ENCODE results near the gene HLA-DMA.

HLA-DMA gene

GRCh38 chr6:32968867-32969684 is 16.2 kb upstream of the HLA-DMA start:
- TF ChIP-seq MAX (IDR thresholded peaks at IDR 0.05) (peak; percentile 56), NFIC (IDR thresholded peaks at IDR 0.05) (no peak), EGR1 (IDR thresholded peaks at IDR 0.05) (no peak), ZBTB7A (IDR thresholded peaks at IDR 0.05; ENCODE audit: low read depth) (0 out of 2 replicates have a peak, but pooled peaks have one; percentile 64)
- TF ChIP-seq, protein P1, sequence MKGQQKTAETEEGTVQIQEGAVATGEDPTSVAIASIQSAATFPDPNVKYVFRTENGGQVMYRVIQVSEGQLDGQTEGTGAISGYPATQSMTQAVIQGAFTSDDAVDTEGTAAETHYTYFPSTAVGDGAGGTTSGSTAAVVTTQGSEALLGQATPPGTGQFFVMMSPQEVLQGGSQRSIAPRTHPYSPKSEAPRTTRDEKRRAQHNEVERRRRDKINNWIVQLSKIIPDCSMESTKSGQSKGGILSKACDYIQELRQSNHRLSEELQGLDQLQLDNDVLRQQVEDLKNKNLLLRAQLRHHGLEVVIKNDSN (IDR thresholded peaks at IDR 0.05) = no peak

- TF ChIP-seq TAF1 (IDR thresholded peaks at IDR 0.05; ENCODE audit: low read depth) (peak; percentile 62; the same call in 1 of the 2 replicates), TEAD4 (IDR thresholded peaks at IDR 0.05) (no peak), CEBPB (IDR thresholded peaks at IDR 0.05) (no peak), NFIC (IDR thresholded peaks at IDR 0.05) (no peak; the same call in 1 of the 2 replicates), YY1 (IDR thresholded peaks at IDR 0.05; ENCODE audit: low read depth) (peak; percentile 91), ZBTB7A (IDR thresholded peaks at IDR 0.05; ENCODE audit: low read depth) (no peak; the same call in 1 of the 2 replicates), CREB1 (IDR thresholded peaks at IDR 0.05; ENCODE audit: low read depth) (0 out of 2 replicates have a peak, but pooled peaks have one; percentile 51), TCF12 (IDR thresholded peaks at IDR 0.05; ENCODE audit: low read depth) (peak; percentile 62), MAX (IDR thresholded peaks at IDR 0.05) (peak; percentile 89)
- TF ChIP-seq, protein P2, sequence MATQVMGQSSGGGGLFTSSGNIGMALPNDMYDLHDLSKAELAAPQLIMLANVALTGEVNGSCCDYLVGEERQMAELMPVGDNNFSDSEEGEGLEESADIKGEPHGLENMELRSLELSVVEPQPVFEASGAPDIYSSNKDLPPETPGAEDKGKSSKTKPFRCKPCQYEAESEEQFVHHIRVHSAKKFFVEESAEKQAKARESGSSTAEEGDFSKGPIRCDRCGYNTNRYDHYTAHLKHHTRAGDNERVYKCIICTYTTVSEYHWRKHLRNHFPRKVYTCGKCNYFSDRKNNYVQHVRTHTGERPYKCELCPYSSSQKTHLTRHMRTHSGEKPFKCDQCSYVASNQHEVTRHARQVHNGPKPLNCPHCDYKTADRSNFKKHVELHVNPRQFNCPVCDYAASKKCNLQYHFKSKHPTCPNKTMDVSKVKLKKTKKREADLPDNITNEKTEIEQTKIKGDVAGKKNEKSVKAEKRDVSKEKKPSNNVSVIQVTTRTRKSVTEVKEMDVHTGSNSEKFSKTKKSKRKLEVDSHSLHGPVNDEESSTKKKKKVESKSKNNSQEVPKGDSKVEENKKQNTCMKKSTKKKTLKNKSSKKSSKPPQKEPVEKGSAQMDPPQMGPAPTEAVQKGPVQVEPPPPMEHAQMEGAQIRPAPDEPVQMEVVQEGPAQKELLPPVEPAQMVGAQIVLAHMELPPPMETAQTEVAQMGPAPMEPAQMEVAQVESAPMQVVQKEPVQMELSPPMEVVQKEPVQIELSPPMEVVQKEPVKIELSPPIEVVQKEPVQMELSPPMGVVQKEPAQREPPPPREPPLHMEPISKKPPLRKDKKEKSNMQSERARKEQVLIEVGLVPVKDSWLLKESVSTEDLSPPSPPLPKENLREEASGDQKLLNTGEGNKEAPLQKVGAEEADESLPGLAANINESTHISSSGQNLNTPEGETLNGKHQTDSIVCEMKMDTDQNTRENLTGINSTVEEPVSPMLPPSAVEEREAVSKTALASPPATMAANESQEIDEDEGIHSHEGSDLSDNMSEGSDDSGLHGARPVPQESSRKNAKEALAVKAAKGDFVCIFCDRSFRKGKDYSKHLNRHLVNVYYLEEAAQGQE (IDR thresholded peaks at IDR 0.05; ENCODE audit: low read depth) = no peak
- TF ChIP-seq, protein P1 (IDR thresholded peaks at IDR 0.05) = peak; percentile 94
Measured at GRCh38 chr6:32968093-32968866, 15.4 kb upstream of the HLA-DMA start, which contains the start of gene BRD2. BRD2 (plus strand) TSS chr6:32968594; CDS start chr6:32972899, 4,305 bp downstream.

DNA sequence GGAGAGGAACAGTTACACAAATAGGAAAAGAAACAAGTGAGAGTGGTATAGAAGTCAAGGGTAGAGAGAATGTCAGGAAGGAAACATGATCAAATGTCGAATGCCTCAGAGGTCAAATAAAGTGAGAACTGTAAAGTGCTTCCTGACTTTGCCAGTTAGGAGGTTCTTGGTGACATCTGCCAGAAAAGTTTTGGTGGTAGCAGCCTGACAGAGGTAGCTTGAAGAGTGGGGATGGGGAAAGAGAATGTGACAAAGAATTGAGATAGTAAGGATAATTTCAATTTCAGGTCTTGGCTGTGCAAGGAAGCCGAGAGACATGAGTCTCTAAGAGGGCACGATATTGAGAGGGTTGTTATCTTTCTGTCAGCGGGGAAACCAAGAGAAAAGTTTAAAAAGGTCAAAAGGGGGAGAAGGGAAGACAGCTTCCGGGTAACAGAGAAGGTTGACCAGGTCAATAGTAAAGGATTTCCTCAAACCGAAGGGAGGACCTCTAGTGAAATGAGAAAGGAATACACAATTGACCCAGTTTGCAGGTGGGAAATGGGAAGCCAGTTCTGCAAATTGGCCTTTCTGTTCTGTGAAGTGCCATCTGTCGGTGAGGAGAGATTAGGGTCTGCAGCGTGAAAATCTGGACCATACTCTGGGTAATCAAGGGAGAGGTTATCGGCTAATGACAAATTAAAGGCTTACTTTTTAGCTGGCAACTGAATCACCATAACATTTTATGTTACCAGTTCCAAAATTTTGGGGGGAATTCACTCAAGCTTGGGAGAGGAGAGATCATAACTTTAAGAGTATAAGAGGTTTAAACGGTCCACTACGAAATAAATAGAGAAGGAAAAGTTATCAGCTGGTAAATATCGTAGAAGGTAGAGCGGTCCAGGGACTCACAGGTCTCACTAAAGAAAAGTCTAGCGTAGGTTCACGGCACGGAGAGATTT is 14.5 kb upstream of the HLA-DMA start:
- TF ChIP-seq YY1 (IDR thresholded peaks at IDR 0.05; ENCODE audit: low read depth) = no peak

DNA sequence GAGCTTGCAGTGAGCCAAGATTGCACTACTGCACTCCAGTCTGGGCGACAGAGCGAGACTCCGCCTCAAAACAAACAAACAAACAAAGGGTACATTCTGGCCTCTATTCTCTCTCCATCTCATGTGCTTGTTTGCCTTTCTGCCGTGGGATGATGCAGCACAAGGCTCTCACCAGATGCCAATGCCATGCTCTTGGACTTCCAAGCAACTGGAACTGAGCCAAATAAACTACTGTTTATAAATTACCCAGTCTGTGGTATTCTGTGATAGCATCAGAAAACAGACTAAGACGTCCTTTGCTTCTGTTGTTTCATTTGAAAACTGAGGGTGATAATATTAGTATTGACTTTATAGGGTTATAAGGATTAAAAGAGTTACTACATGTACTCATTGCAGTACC is 11.9 kb upstream of the HLA-DMA start:
- TF ChIP-seq TEAD4 (IDR thresholded peaks at IDR 0.05) (no peak), TCF12 (IDR thresholded peaks at IDR 0.05; ENCODE audit: low read depth) (no peak), ZBTB7A (IDR thresholded peaks at IDR 0.05; ENCODE audit: low read depth) (no peak), TAF1 (IDR thresholded peaks at IDR 0.05; ENCODE audit: low read depth) (no peak), FOXM1 (IDR thresholded peaks at IDR 0.05; ENCODE audit: borderline replicate concordance, low read depth) (no peak)

DNA sequence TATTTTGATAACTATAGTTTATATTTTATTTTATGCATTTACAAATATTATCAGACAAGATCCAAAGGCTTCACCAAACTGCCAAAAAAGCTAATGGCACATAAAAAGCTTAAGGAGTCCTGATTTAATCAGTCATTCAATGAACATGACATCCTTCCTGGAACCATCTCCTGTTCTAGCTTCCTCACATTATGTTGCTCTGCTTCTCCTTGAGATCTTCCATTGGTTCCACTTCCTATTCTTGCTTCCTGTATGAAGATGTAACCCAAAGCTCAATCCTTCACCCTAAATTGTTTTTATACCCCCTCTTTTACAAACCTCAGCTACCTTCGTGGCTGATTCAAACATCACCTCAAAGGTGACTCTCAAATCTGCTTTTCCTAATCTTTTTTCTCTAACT is 11.0 kb upstream of the HLA-DMA start:
- no peak for TF ChIP-seq EP300 (IDR thresholded peaks at IDR 0.05; ENCODE audit: borderline replicate concordance)
- no peak for TF ChIP-seq CREB1 (IDR thresholded peaks at IDR 0.05; ENCODE audit: low read depth)
- no peak for TF ChIP-seq RAD21 (IDR thresholded peaks at IDR 0.05; ENCODE audit: low read depth)
- TF ChIP-seq NFIC (IDR thresholded peaks at IDR 0.05) = no peak
- TF ChIP-seq MAX (IDR thresholded peaks at IDR 0.05) = no peak

GRCh38 chr6:32962213-32962826 is 9.4 kb upstream of the HLA-DMA start:
- TF ChIP-seq RAD21 (IDR thresholded peaks at IDR 0.05; ENCODE audit: low read depth) (no peak), FOXM1 (IDR thresholded peaks at IDR 0.05; ENCODE audit: borderline replicate concordance, low read depth) (no peak), CEBPB (IDR thresholded peaks at IDR 0.05) (no peak), TCF12 (IDR thresholded peaks at IDR 0.05; ENCODE audit: low read depth) (no peak), TEAD4 (IDR thresholded peaks at IDR 0.05) (no peak), YY1 (IDR thresholded peaks at IDR 0.05; ENCODE audit: low read depth) (no peak), TAF1 (IDR thresholded peaks at IDR 0.05; ENCODE audit: low read depth) (no peak)
- TF ChIP-seq, protein P1 (IDR thresholded peaks at IDR 0.05) = no peak

Measured in Ishikawa (cell line).